ENCODE measurements around the gene FKBP8. TPM values are rescaled to one million over a fixed set of nuclear protein-coding genes. Genes with fewer than 3 reads are reported as not detected.
"Not testable (repeated sequence)": the region's sequence is repeated elsewhere in the genome, so short reads cannot be mapped to it uniquely, and the experiment has no call there.

FKBP8 gene
- total and polyA plus RNA-seq, 4 donors, result 115 to 364 (median 275) TPM

DNA sequence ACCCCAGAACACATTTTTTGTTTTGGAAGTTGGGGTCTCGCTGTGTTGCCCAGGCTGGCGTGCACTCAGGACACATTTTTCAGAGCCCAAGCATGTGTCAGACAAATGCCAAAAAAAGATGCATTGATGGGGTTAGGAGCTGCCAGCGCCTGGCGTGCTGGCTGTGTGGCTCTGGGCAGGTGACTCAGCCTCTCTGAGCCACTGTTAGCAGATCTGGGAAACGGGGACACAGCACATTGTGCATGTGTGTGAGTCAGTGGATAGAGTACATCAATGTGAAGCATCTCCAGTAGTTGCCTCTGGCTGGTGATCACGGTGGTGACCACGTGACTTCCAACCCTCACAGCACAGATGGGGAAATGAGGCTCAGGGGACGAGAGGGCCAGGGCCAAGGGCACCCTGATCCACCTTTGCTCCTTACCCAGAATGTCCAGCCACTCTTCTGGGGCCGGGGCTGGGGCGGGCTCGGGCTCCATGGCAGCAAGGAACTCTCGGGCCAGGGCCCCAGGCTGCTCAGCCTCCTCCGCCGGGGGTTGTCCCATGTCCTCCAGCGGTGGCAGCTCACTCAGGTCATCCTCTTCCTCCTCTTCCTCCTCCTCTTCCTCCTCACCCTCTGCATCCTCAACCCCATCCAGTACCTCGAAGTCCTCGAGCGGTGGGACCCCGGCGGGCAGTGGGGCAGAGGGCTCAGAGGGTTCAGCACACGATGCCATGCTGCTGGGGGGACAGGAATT is 1.9 kb downstream of the FKBP8 start:
- whole genome bisulfite sequencing (ENCODE audit: insufficient coverage), result 92% methylated on average over 14 of the region's 21 CpGs
- peaks cover 49% of the 10 kb centered on the region for H3K36me3 ChIP-seq (ENCODE audit: control insufficient read depth, insufficient read depth, low read length)
- peaks cover 2% of the 10 kb centered on the region for H3K27me3 ChIP-seq (ENCODE audit: control insufficient read depth, insufficient read depth, low read length)
- DNase-seq (ENCODE audit: low read depth in 4 of 6, low spot score in 6 of 6), result no peak
- peaks cover 22% of the 10 kb centered on the region for H3K4me1 ChIP-seq (ENCODE audit: control insufficient read depth, insufficient read depth, low read length)
- H3K27ac ChIP-seq (ENCODE audit: low read depth, low read length), result no peak overlapping the region
- H3K9me3 ChIP-seq (ENCODE audit: control insufficient read depth, insufficient read depth, low read length), result no peaks in the 10 kb centered on the region
- H3K4me3 ChIP-seq (ENCODE audit: low read depth, low read length), result no peak overlapping the region

DNA sequence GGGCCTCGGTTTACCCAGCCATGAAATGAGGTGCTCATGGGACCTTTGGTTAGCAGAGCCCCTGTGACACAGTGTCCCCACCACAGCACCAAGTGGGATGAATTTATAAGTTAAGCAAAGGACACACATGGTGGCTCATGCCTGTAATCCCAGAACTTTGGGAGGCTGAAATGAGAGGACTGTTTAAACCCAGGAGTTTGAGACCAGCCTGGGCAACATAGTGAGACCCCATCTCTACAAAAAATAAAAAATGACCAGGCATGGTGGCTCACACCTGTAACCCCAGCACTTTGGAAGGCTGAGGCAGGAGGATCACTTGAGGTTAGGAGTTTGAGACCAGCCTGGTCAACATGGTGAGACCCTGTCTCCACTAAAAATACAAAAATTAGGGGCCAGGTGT is 3.2 kb downstream of the FKBP8 start:
- H3K36me3 ChIP-seq (ENCODE audit: control insufficient read depth, insufficient read depth, low read length), result peaks cover 62% of the 10 kb centered on the region
- not testable (repeated sequence) for H3K27me3 ChIP-seq (ENCODE audit: control insufficient read depth, insufficient read depth, low read length); H3K27ac ChIP-seq (ENCODE audit: low read depth, low read length); H3K9me3 ChIP-seq (ENCODE audit: control insufficient read depth, insufficient read depth, low read length); H3K4me3 ChIP-seq (ENCODE audit: low read depth, low read length); DNase-seq (ENCODE audit: low read depth in 4 of 6, low spot score in 6 of 6)
- peaks cover 22% of the 10 kb centered on the region for H3K4me1 ChIP-seq (ENCODE audit: control insufficient read depth, insufficient read depth, low read length)
- WGBS (ENCODE audit: insufficient coverage), result no CpG with 5 or more reads among the region's 1 CpG

DNA sequence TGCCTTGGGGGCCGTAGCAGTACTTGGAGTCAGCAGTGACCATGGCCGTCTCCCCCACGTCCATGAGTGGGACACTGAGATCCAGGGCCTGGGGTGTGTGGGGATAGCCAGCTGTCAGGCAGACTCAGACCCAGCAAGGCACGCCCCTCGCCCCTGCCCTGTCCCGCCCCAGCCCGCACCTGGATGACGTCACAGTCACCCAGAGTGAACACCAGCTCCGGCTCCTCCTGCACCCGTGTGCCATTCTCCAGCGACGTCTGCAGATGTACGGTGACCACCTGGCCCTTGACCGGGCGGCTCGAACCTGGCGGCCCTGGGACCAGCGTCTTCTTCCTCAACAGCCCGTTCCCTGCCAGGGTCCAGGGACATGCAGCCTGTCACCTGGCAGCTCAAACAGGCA is 4.0 kb downstream of the FKBP8 start:
- Histone ChIP-seq H3K27me3 (ENCODE audit: control insufficient read depth, insufficient read depth, low read length) (peaks cover 2% of the 10 kb centered on the region), H3K9me3 (ENCODE audit: control insufficient read depth, insufficient read depth, low read length) (no peaks in the 10 kb centered on the region), H3K27ac (ENCODE audit: low read depth, low read length) (no peak overlapping the region), H3K4me3 (ENCODE audit: low read depth, low read length) (no peak overlapping the region), H3K4me1 (ENCODE audit: control insufficient read depth, insufficient read depth, low read length) (peaks cover 22% of the 10 kb centered on the region), H3K36me3 (ENCODE audit: control insufficient read depth, insufficient read depth, low read length) (peaks cover 65% of the 10 kb centered on the region)
- 95% methylated on average over 19 of the region's 19 CpGs for WGBS (ENCODE audit: insufficient coverage)
- DNase-seq (ENCODE audit: low read depth in 4 of 6, low spot score in 6 of 6), result no peak

GRCh38 chr19:18538115-18538514 is 5.3 kb downstream of the FKBP8 start:
- no peak overlapping the region for H3K4me3 ChIP-seq (ENCODE audit: low read depth, low read length)
- no peak for DNase-seq (ENCODE audit: low read depth in 4 of 6, low spot score in 6 of 6)
- H3K4me1 ChIP-seq (ENCODE audit: control insufficient read depth, insufficient read depth, low read length), result peaks cover 16% of the 10 kb centered on the region
- no peaks in the 10 kb centered on the region for H3K27me3 ChIP-seq (ENCODE audit: control insufficient read depth, insufficient read depth, low read length)
- no peak overlapping the region for H3K27ac ChIP-seq (ENCODE audit: low read depth, low read length)
- H3K36me3 ChIP-seq (ENCODE audit: control insufficient read depth, insufficient read depth, low read length), result peaks cover 70% of the 10 kb centered on the region
- no peaks in the 10 kb centered on the region for H3K9me3 ChIP-seq (ENCODE audit: control insufficient read depth, insufficient read depth, low read length)
- WGBS (ENCODE audit: insufficient coverage), result 94% methylated on average over 21 of the region's 22 CpGs

GRCh38 chr19:18537431-18537830 is 5.9 kb downstream of the FKBP8 start:
- peaks cover 13% of the 10 kb centered on the region for H3K4me1 ChIP-seq (ENCODE audit: control insufficient read depth, insufficient read depth, low read length)
- no peaks in the 10 kb centered on the region for H3K27me3 ChIP-seq (ENCODE audit: control insufficient read depth, insufficient read depth, low read length)
- DNase-seq (ENCODE audit: low read depth in 4 of 6, low spot score in 6 of 6), result no peak
- H3K27ac ChIP-seq (ENCODE audit: low read depth, low read length), result no peak overlapping the region
- peaks cover 77% of the 10 kb centered on the region for H3K36me3 ChIP-seq (ENCODE audit: control insufficient read depth, insufficient read depth, low read length)
- no peak overlapping the region for H3K4me3 ChIP-seq (ENCODE audit: low read depth, low read length)
- WGBS (ENCODE audit: insufficient coverage), result 96% methylated on average over 17 of the region's 17 CpGs
- no peaks in the 10 kb centered on the region for H3K9me3 ChIP-seq (ENCODE audit: control insufficient read depth, insufficient read depth, low read length)

GRCh38 chr19:18536475-18536874 is 6.9 kb downstream of the FKBP8 start:
- H3K9me3 ChIP-seq (ENCODE audit: control insufficient read depth, insufficient read depth, low read length), result no peaks in the 10 kb centered on the region
- H3K4me3 ChIP-seq (ENCODE audit: low read depth, low read length), result no peak overlapping the region
- no peak overlapping the region for H3K27ac ChIP-seq (ENCODE audit: low read depth, low read length)
- H3K27me3 ChIP-seq (ENCODE audit: control insufficient read depth, insufficient read depth, low read length), result no peaks in the 10 kb centered on the region
- DNase-seq (ENCODE audit: low read depth in 4 of 6, low spot score in 6 of 6), result no peak
- peaks cover 4% of the 10 kb centered on the region for H3K4me1 ChIP-seq (ENCODE audit: control insufficient read depth, insufficient read depth, low read length)
- WGBS (ENCODE audit: insufficient coverage), result 99% methylated on average over 9 of the region's 10 CpGs
- H3K36me3 ChIP-seq (ENCODE audit: control insufficient read depth, insufficient read depth, low read length), result peaks cover 82% of the 10 kb centered on the region

DNA sequence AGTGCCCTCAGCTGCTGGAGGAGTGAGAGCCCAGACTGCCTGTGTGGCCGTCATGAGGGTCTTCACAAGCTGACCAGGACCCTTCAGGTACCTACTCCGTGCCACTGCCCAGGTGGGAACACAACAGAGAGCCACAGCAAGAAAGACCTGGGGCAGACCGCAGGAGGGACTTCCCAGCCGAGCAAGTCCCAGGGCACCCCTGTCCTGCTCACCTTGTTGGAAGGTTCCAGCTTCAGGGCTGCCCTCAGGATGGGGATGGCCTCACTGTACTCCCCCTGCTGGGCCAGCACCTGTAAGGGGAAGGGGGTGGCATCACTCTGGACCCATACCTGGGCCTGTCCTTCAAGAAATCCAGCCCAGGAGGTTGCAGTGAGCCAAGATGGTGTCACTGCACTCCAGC is 10.3 kb downstream of the FKBP8 start:
- H3K27me3 ChIP-seq (ENCODE audit: control insufficient read depth, insufficient read depth, low read length), result no peaks in the 10 kb centered on the region
- H3K36me3 ChIP-seq (ENCODE audit: control insufficient read depth, insufficient read depth, low read length), result peaks cover 64% of the 10 kb centered on the region
- 91% methylated on average over 4 of the region's 4 CpGs for WGBS (ENCODE audit: insufficient coverage)
- H3K27ac ChIP-seq (ENCODE audit: low read depth, low read length), result no peak overlapping the region
- H3K4me1 ChIP-seq (ENCODE audit: control insufficient read depth, insufficient read depth, low read length), result no peaks in the 10 kb centered on the region
- no peak for DNase-seq (ENCODE audit: low read depth in 4 of 6, low spot score in 6 of 6)
- no peaks in the 10 kb centered on the region for H3K9me3 ChIP-seq (ENCODE audit: control insufficient read depth, insufficient read depth, low read length)
- H3K4me3 ChIP-seq (ENCODE audit: low read depth, low read length), result no peak overlapping the region

DNA sequence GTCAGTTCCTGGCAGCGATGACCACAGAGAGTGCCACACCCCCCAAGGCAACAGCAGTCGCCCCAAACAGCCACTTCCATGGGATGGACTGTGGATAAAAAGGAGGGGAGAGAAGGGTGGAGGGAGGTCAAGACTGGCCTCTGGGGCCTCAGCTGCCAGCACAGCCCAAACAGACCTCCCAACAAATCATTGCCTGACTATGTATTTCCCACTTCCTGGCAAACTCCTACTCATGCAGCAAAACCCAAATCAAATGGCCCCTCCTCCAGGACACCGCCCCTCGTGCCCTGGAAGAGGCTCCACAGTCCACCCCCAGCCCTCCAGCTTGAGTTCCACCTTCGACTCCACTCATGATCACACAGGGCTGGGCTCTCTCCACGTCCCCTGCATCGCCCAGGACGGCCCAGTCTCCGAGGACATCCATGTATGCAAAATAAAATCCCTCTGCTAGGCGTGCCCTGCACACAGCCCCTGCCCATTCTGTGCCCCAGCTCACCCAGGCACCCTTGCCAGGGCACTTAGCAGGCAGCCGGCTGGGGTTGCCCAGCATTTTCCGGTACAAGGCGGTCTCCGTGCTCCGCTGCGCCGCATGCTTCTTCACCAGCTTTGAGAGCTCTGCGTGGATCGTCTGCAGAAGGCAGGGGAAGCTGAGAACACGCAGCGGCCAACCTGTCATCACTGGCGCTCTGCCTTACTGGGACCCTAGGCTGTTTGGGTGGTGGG is 11.0 kb downstream of the FKBP8 start:
- peaks cover 59% of the 10 kb centered on the region for H3K36me3 ChIP-seq (ENCODE audit: control insufficient read depth, insufficient read depth, low read length)
- 92% methylated on average over 18 of the region's 22 CpGs for WGBS (ENCODE audit: insufficient coverage)
- H3K9me3 ChIP-seq (ENCODE audit: control insufficient read depth, insufficient read depth, low read length), result no peaks in the 10 kb centered on the region
- no peak overlapping the region for H3K4me3 ChIP-seq (ENCODE audit: low read depth, low read length)
- no peaks in the 10 kb centered on the region for H3K27me3 ChIP-seq (ENCODE audit: control insufficient read depth, insufficient read depth, low read length)
- no peak overlapping the region for H3K27ac ChIP-seq (ENCODE audit: low read depth, low read length)
- DNase-seq (ENCODE audit: low read depth in 4 of 6, low spot score in 6 of 6), result no peak
- no peaks in the 10 kb centered on the region for H3K4me1 ChIP-seq (ENCODE audit: control insufficient read depth, insufficient read depth, low read length)

DNA sequence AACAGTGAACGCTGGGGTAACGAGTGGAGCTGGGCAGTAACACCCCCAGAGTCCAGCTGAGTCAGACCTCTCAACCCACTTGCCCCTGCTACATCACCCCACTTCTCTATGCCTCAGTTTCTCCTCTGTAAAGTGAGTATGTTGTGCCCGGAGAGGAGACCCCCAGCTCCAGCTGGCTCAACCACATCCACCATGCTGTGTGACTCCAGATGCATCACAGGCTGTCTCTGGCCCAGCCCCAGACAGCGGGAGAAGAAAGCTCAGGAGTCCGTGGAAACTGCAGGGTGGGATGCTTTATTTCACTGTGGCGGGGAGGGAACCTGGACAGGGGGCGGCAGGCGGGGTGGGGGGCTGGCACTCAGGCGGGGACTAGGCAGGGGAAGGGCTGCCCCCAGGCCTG is 11.9 kb downstream of the FKBP8 start:
- Histone ChIP-seq H3K36me3 (ENCODE audit: control insufficient read depth, insufficient read depth, low read length) (peaks cover 51% of the 10 kb centered on the region), H3K4me3 (ENCODE audit: low read depth, low read length) (no peak overlapping the region), H3K27me3 (ENCODE audit: control insufficient read depth, insufficient read depth, low read length) (no peaks in the 10 kb centered on the region), H3K9me3 (ENCODE audit: control insufficient read depth, insufficient read depth, low read length) (no peaks in the 10 kb centered on the region), H3K4me1 (ENCODE audit: control insufficient read depth, insufficient read depth, low read length) (no peaks in the 10 kb centered on the region), H3K27ac (ENCODE audit: low read depth, low read length) (no peak overlapping the region)
- DNase-seq (ENCODE audit: low read depth in 4 of 6, low spot score in 6 of 6), result no peak
- 100% methylated on average over 4 of the region's 9 CpGs for WGBS (ENCODE audit: insufficient coverage)

DNA sequence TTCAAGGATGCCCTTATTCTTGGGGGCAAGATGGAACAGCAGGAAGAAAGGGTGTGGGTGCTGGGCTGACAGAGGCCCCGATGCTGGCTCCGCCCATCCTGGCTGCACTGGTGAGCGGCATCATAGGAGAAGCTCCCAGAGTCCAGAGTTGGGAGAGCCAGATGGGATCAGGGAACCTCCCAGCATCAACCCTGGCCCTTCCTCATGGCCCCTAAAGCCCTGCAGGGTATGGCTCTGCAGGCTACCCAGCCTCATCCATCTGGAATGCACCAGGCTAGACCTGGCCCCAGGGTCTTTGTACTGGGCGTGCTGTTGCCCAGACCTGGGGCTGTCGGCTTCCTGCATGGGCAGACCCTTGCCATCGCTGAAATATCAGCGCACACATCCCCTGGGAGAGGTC is 13.6 kb downstream of the FKBP8 start:
- Histone ChIP-seq H3K27me3 (ENCODE audit: control insufficient read depth, insufficient read depth, low read length) (no peaks in the 10 kb centered on the region), H3K4me1 (ENCODE audit: control insufficient read depth, insufficient read depth, low read length) (no peaks in the 10 kb centered on the region), H3K36me3 (ENCODE audit: control insufficient read depth, insufficient read depth, low read length) (peaks cover 35% of the 10 kb centered on the region), H3K4me3 (ENCODE audit: low read depth, low read length) (no peak overlapping the region), H3K27ac (ENCODE audit: low read depth, low read length) (no peak overlapping the region), H3K9me3 (ENCODE audit: control insufficient read depth, insufficient read depth, low read length) (no peaks in the 10 kb centered on the region)
- WGBS (ENCODE audit: insufficient coverage), result 75% methylated on average over 7 of the region's 7 CpGs
- DNase-seq (ENCODE audit: low read depth in 4 of 6, low spot score in 6 of 6), result no peak
